NOMO-1 treated with DMSO at 0.1 percent for 48 hours (cell line): Measurements from ENCODE around the gene EHHADH.
A peak's percentile ranks its signal among the peaks of the same experiment; 100 is the strongest.
"Not testable (repeated sequence)": the region's sequence is repeated elsewhere in the genome, so short reads cannot be mapped to it uniquely, and the experiment has no call there.

Experiments
- DNase-seq: peaks from one replicate; lab custom pipeline; 2025; ENCODE audit not compliant: unreplicated experiment; lab: John Stamatoyannopoulos, UW

The EHHADH gene

DNA sequence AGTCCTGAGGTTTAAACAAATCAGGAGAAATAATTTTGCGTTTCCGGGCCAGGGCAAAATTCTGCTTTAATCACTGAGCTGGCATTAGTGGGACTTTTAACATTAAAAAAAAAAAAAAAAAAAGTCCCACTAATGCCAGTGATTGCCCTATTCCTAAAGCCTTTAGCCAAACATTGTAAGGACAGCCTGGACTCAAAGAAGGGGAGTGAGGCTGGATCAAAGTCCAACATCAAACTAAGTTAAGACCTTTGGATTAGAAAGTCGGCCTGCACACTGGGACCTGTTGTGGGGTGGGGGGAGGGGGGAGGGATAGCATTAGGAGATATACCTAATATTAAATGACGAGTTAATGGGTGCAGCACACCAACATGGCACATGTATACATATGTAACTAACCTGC, 716 bp downstream of the EHHADH start:
- not testable (repeated sequence) for DNase-seq

GRCh38 chr3:185251272-185251671, 2.6 kb downstream of the EHHADH start:
- no peak for DNase-seq

- no peak for DNase-seq
Observed at GRCh38 chr3:185250653-185251052, 3.2 kb downstream of the EHHADH start.

- DNase-seq = no peak
Observed at GRCh38 chr3:185250247-185250646, 3.6 kb downstream of the EHHADH start.

GRCh38 chr3:185242642-185243041, 11.2 kb downstream of the EHHADH start:
- no peak for DNase-seq

DNA sequence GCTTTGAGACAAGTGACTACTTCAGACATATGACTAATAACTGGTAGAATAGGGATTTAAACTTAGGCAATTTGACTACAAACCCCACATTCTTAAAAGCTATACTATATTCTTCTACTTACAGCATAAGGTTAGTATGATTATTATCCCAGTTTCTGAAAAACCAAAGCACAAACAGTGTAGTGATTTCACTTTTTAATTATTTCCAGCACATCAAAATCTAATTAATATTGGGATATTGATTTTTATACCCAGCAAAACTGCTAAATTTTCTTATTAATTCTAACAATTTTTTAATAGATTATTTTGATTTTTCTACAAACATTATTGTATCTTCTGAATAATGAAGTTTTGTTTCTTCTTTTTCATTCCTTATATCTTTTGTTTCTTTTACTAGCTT, 16.9 kb downstream of the EHHADH start:
- DNase-seq = no peak

GRCh38 chr3:185233328-185233727, 20.5 kb downstream of the EHHADH start:
- no peak for DNase-seq

DNA sequence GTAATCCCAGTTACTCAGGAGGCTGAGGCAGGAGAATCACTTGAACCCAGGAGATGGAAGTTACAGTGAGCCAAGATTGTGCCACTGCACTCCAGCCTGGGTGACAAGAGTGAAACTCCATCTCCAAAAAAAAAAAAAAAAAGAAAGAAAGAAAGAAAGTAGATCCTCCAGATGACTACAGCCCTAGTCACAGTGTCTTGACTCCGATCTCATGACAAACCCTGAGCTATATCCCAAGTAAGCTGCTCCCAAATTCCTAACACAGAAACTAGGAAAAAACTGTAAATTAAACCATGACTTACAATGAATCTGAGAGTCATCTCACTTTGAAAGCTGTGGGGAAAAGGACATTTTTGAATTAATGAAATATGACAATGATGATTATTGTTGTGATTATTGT, 27.3 kb downstream of the EHHADH start:
- DNase-seq = not testable (repeated sequence)

GRCh38 chr3:185225523-185225922, 28.3 kb downstream of the EHHADH start:
- DNase-seq = no peak

DNA sequence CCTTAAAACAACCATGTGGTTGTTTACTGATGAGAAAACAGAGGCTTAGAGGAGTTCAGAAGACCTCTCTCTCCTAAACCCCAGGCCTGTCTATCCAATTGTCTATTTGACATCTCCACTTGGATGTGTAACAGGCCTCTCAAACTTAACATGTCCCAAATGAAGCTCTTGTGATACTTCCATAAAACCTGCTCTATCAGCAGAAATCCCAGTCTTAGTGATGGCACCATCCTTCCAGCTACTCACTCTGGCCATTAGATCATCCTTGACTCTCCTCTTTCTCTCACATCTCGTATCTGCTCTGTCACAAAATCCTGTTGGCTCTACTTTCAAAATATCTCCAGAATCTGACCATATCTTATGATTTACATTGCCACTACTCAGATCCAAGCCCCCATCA, 28.8 kb downstream of the EHHADH start:
- DNase-seq = no peak

DNA sequence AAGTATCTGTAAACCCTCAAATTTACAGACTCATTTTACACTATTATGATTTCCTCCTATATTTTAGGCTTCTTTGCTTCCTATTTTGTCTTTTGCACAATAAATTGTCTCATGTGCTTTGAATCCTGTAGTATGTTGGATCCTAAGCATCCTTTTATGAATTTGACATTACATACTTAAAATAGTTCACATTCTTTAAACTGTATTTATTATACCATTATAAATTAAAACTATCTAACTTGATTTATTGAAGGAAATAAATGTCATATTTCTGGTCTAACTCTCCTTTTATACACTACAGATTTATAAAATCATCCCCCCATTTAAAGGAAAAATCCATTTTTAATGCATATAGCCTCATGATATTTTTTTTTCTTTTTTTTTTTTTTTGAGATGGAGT, 32.6 kb downstream of the EHHADH start:
- no peak for DNase-seq

- DNase-seq = no peak
Observed at GRCh38 chr3:185216607-185216958, 37.3 kb downstream of the EHHADH start.

GRCh38 chr3:185215873-185216606, 37.8 kb downstream of the EHHADH start:
- peak; percentile 21 for DNase-seq

- no peak for DNase-seq
Observed at GRCh38 chr3:185212559-185212958, 41.3 kb downstream of the EHHADH start.

GRCh38 chr3:185212086-185212485, 41.8 kb downstream of the EHHADH start:
- no peak for DNase-seq

- no peak for DNase-seq
Observed at GRCh38 chr3:185210621-185211142, 43.2 kb downstream of the EHHADH start.

DNA sequence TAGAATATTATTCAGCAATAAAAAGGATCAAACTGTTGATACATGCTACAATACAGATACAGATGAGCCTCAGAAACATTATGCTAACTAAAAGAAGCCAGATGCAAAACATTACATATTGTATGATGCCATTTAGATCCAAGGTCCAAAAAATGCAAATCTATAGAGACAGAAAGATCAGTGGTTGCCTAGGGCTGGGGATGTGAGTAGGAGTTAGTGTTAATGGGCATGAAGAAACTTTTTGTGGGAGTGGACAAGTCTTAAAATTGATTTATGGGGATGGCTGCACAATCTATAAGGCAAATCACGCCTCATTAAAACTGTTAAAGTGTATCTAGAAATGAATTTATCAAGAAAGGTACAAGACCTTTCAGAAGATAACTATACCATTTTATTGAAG, 45.0 kb downstream of the EHHADH start:
- no peak for DNase-seq

DNA sequence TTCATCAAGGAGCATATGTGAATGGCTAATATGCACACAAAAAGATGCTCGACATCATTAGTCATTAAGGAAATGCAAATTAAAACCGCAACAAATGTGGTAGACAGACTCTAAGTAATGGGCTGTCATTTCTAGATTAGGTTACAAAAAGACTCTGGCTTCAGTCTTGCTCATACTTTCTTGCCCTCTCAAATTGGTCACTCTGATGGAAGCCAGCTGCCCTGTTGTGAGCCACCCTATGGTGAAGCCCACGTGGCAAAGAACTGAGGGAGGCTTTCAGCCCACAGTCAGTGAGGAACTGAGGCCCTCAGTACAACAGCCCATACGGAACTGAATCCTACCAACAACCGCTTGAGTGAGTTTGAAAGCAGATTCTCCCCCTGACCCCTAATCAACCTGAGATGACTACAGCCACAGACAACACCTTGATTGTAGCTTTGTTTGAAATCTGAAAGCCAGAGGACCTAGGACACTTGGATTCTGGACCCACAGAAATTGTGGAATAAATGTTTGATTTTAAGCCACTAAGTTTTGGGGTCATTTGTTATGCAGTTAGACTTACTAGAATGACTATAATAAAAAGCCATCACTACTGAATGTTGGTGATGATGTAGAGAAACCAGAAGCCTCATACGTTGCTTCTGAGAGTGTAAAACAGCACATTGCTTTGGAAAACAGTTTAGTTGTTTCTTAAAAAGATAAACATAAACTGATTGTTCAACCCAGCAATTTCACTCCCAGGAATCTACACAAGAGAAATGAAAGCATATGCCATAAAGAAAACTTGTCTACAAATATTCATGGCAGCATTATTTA, 45.7 kb downstream of the EHHADH start:
- no peak for DNase-seq

GRCh38 chr3:185207481-185207880, 46.4 kb downstream of the EHHADH start:
- no peak for DNase-seq

DNA sequence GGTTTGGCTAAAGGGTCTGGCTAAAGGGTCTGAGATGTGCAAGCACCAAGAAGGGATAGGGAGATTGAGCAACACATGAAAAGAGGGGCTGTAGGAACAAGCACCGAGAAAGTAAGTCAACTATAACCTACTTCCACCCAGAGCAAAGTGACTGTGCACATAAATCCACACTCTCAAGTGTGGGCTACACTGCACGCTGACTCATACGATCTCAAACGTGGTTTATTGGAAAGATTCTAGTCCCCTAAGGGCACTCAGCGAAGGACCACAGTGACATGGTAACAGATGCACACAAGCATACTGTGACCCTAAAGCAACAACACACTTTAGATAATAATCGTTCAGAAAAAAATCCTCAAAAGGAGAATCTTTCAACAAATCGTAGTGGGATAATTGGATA, 48.0 kb downstream of the EHHADH start:
- DNase-seq = no peak

- DNase-seq = no peak
Observed at GRCh38 chr3:185204894-185205293, 49.0 kb downstream of the EHHADH start.

DNA sequence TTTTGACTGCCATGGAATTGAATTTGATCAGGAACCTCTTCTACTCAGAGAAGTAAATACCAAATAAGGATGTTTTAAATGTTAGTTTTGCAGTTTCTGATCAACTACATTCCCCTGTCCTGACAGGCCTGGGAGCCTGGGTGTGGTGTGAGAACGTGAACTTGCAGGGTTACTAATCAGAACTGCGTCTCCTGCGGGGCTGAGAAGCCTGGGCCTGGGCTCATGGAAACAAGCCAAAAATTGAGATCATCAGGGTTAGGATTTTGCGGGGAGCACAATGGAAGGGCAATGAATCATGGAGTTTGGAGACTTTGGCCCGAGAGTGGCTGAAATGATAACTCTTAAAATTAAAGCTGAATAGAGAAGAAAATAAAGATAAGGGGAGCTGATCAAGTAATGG, 53.2 kb downstream of the EHHADH start:
- no peak for DNase-seq
